GM12864 (cell line): ENCODE data around the gene MIXL1.

Experiments used
- DNase-seq: peaks from one replicate; pipeline ENCODE4 v3.0.0-alpha.2; 2011; ENCODE audit warnings: low read depth
- H3K4me3 ChIP-seq: 2 replicates; pipeline ENCODE4 v1.5.1; 2011; ENCODE audit warnings: mild to moderate bottlenecking, low read depth, low read length, control low read depth
- TF ChIP-seq, protein P1 (sequence below): IDR thresholded peaks from 2 replicates; pipeline ENCODE4 v1.5.1; 2011; ENCODE audit warnings: low read depth, mild to moderate bottlenecking, moderate library complexity, low read length, control low read depth, inconsistent platforms; ENCODE audit errors: missing control alignments

The MIXL1 gene

DNA sequence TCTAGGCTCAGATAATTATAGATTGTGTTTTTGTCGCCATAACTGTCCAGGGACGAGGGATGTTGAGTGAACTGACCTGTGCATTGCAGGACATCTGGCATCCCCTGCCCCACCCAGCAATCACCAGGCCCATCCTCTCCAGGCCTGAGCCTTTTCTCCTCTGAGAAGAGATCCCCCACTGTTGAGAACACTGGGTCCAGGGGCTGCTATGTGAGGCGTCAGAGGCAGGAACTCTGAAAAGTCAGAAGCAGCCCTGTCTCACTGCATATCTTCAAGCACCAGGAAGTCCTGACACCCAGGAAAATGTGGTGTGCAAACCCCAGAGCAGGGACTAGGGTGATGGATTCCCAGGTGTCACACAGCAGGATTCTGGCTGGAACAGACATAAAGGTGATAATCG lies 19.8 kb upstream of the MIXL1 start:
- no peak overlapping the region for H3K4me3 ChIP-seq
- no peak for DNase-seq
- TF ChIP-seq, protein P1, sequence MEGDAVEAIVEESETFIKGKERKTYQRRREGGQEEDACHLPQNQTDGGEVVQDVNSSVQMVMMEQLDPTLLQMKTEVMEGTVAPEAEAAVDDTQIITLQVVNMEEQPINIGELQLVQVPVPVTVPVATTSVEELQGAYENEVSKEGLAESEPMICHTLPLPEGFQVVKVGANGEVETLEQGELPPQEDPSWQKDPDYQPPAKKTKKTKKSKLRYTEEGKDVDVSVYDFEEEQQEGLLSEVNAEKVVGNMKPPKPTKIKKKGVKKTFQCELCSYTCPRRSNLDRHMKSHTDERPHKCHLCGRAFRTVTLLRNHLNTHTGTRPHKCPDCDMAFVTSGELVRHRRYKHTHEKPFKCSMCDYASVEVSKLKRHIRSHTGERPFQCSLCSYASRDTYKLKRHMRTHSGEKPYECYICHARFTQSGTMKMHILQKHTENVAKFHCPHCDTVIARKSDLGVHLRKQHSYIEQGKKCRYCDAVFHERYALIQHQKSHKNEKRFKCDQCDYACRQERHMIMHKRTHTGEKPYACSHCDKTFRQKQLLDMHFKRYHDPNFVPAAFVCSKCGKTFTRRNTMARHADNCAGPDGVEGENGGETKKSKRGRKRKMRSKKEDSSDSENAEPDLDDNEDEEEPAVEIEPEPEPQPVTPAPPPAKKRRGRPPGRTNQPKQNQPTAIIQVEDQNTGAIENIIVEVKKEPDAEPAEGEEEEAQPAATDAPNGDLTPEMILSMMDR: no peak

DNA sequence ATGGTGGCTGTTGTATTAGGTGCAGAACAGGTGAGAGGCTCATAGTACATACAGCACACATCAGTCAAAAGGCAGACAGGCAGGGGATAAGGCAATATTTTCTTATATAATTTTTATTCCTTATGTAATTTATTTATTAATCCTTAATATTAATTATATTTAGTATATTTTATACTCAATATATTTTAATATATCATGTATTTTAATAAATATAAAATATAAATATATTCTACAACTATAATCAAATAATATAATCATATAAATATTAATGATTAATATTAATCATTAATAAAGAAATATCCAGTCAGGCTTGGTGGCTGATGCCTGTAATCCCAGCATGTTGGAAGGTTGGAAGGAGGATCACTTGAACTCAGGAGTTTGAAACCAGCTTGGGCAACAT lies 19.3 kb upstream of the MIXL1 start:
- TF ChIP-seq, protein P1: no peak
- DNase-seq: no peak
- no peak overlapping the region for H3K4me3 ChIP-seq

DNA sequence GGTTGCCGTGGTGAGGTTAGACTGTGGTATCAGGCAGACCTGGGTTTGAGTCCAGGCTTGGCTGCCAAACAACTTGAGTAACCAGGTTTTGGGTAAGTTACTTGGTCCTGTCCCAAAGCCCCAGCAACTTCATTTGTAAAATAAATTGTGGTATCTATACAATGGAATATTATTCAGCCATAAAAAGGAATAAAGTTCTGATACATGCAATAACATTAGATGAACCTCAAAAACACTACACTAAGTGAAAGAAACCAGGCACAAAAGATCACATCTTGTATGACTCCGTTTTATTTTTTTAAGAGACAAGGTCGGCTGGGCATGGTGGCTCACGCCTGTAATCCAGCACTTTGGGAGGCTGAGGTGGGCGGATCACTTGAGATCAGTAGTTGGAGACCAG lies 16.4 kb upstream of the MIXL1 start:
- H3K4me3 ChIP-seq: no peak overlapping the region
- TF ChIP-seq, protein P1: no peak
- no peak for DNase-seq

DNA sequence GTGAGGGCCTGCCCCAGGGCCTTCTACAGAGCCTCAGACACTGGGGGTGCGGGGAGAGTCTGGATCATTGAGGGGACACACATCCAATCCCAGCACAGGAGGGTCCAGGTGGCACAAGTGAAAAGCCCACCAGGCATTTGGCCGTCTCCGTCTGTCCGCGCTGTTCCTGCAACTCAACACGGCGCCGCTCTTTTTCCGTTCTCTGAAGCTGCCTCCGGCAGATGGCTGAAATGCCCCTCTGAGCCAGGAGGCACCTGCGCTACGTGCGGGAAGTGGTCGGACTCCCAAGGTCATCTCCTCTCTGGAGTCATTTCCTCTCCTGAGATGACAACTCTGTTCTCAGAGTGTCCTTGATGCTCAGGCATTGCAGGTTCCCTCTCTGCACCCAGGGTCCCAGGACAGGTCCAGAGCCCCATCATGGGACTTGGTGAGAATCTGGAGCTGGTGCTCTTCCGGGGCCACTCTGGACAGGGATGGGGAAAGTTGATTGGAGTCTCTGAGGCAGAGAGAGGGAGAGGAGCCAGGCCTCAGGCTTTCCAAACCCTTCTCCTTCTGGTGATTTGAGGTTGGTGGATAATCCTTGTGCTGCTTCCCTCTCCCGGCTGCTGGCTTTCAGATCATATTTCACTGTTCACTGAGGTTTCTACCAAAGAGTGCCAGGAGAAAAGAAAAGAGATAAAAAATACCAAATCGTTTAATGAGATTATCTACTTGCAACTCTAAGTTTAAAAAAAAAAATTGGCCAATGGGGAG lies 14.0 kb upstream of the MIXL1 start:
- no peak for DNase-seq

DNA sequence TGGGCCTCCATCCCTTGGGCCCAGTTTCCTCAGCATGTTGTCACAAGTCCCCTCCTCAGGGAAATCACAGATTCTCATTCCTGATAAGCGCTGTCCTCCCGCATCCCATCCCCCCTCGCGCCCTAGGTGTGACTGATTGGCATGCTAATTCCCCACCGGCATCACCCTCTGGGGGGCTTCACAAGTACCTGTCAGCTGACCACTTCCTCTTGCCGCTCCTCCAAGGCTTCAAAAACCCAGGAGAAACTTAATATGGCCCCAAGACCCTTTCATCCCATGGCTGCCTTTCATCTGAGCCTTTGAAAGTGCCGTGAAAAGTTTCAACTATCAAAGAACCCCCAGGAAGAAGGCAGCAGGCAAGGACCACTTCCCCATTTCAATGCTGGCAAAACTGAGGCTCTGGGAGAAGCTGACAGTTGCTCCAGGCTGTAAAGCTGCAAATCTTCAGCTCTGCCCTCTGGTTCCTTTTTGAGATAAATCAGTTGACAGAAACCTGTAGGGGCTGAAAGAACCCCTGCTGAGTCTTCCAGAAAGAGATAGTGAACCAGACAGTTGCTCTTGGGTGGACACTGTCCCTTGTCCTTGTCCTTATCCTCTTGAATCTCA lies 12.8 kb upstream of the MIXL1 start:
- no peak overlapping the region for H3K4me3 ChIP-seq
- TF ChIP-seq, protein P1: no peak
- DNase-seq: no peak

More for the DNA sequence above, 14.0 kb upstream of the MIXL1 start:
- H3K4me3 ChIP-seq: no peak overlapping the region
- TF ChIP-seq, protein P1: no peak

DNA sequence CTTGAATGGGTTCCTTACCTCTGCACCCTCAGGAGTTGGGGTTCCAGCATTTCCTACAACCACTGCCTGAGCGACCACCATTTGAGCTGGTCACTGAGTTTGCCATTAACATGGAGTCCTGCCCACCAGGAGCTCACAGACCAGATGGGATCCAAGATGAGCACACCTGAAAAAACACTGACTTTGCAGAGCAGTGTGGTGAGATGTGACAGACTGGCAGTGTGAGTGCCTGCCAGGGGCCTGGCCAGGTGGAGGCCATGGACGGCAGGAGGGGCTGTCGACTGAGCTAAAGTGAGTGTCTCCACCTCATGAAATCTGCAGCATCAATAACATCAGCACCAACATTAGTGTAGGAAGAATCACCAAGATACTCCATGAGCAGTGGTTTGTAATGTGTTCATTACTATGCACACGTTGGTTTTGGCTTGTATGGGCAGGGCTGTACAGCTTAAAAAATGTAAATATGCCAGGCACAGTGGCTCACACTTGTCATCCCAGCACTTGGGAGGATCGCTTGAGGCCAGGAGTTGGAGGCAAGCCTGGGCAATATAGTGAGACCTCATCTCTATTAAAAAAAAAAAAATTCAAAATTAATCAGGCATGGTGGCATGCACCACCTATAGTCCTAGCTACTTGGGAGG lies 12.2 kb upstream of the MIXL1 start:
- H3K4me3 ChIP-seq: no peak overlapping the region
- DNase-seq: no peak
- TF ChIP-seq, protein P1: no peak
